Skeletal muscle tissue (tissue), 5 donors: ENCODE measurements around the gene LMOD1. TPM values are rescaled to one million over a fixed set of nuclear protein-coding genes. Genes with fewer than 3 reads are reported as not detected.

ENCODE experiments used
- H3K27ac ChIP-seq: one replicate; pipeline ENCODE4 v1.7.0; 2013; ENCODE audit warnings: mild to moderate bottlenecking, low read depth, low read length, inconsistent platforms
- H3K27me3 ChIP-seq, 3 donors: one replicate each; pipeline ENCODE4 v1.7.0; 2013; ENCODE audit warnings: low read length in 3 of 3; ENCODE audit not compliant: control insufficient read depth in 3 of 3, insufficient read depth in 3 of 3
- H3K36me3 ChIP-seq, 3 donors: one replicate each; pipeline ENCODE4 v1.7.0; 2013; ENCODE audit warnings: low read length in 3 of 3; ENCODE audit not compliant: control insufficient read depth in 3 of 3, insufficient read depth in 3 of 3
- H3K4me1 ChIP-seq, 3 donors: one replicate each; pipeline ENCODE4 v1.7.0; 2013; ENCODE audit warnings: low read length in 3 of 3, mild to moderate bottlenecking in 3 of 3; ENCODE audit not compliant: control insufficient read depth in 3 of 3, insufficient read depth in 3 of 3
- H3K4me3 ChIP-seq, 3 donors: one replicate each; pipeline ENCODE4 v1.7.0; 2013; ENCODE audit warnings: low read length in 3 of 3
- H3K9ac ChIP-seq, 3 donors: one replicate each; pipeline ENCODE4 v1.7.0; 2013; ENCODE audit warnings: low read length in 3 of 3, mild to moderate bottlenecking in 3 of 3, moderate library complexity in 2 of 3, low read depth in 1 of 3
- H3K9me3 ChIP-seq, 3 donors: one replicate each; pipeline ENCODE4 v1.7.0; 2013; ENCODE audit warnings: low read length in 3 of 3; ENCODE audit not compliant: control insufficient read depth in 3 of 3
- small RNA-seq: library from RNA; depleted of rRNA; stranded (forward); fragments of <200 nt; gene quantifications from one replicate; pipeline ENCODE3, GENCODE V24; 2014
- total RNA-seq: library from RNA; depleted of rRNA; stranded (reverse); fragments of >200 nt; gene quantifications from one replicate; pipeline ENCODE4 v1.2.3, GENCODE V29; 2014
- donor health status: Osteomylitis.

LMOD1 gene
- total RNA-seq, 1 donor from 2014 or later: 15.1 TPM

DNA sequence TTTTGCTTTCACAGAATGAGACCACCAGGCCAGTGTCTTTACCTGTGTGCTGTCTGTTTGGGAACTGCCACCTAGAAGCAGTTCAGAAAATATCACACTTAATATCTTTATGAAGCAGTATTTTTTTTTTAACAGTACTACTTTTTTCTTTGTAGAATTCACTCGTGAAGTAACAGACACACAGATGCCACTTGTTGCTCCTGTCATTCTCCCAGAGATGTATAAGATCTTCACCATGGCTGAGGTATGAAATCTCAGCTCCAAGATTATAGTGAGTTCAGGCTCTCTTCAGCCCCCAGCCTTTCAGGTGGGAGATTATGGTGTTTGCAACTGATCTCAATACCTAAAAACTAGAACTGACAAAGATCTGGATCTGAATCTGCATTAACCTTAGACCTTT, 94.4 kb downstream of the LMOD1 start:
- Histone ChIP-seq H3K27ac (no peak overlapping the region), H3K4me1 (peaks cover 5% of the 10 kb centered on the region in 3 donors), H3K36me3 (peaks cover 27 to 67% (median 52%) of the 10 kb centered on the region in 3 donors), H3K4me3 (no peak overlapping the region), H3K9ac (no peak overlapping the region), H3K27me3 (no peaks in the 10 kb centered on the region), H3K9me3 (no peaks in the 10 kb centered on the region)

DNA sequence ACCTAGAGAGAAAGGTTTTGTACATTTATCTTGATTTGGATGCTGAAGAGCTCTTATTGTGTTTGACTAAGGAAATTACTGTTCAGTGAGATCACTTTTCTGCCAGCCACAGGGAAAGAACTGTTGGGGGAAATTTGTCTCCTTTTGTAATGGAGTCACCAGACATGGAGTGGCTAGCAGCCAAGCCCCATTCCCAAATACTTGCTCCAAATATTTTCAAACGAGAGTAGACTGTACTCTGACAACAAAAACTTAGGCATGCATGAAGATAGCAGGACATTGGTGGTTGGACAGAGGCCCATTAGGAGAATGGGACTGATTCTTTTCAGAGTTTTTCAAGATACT, 96.3 kb downstream of the LMOD1 start:
- no peaks in the 10 kb centered on the region for H3K9me3 ChIP-seq
- H3K4me3 ChIP-seq: no peak overlapping the region
- no peaks in the 10 kb centered on the region for H3K27me3 ChIP-seq
- H3K36me3 ChIP-seq: peaks cover 20 to 49% (median 37%) of the 10 kb centered on the region in 3 donors
- no peak overlapping the region for H3K9ac ChIP-seq
- peaks cover 5 to 8% (median 7%) of the 10 kb centered on the region in 3 donors for H3K4me1 ChIP-seq
- no peak overlapping the region for H3K27ac ChIP-seq

DNA sequence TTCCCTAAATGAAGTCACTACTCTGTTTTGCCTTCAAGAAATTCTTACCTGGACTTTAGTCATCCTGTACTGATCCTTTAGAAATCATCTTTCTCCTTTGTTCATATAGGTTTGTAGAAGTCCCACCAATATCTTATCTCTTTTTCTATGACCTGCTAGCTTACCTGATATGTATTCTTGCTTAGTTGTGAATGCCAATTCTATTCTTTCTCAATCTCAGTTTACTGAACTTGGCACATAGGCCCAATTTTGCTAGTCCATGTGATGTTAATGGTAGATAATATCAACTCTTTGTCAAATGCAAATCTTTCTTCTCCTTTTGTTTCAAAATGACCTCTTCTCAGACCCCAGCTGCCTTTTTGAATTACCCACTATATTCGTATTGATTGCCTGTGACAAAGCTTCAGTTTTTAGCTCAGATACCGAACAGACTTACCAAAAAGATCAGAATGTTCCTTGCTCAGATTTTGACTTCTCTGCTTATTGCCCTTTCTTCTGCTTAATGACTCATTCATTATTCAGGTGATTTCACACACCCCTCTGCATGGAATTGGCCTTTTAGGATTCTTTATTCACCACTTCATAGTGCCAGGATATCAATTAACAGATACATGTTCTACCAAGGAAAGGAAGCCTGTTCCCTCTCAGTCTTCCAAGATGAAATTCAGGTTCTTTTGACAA, 96.8 kb downstream of the LMOD1 start:
- Histone ChIP-seq H3K27me3 (no peaks in the 10 kb centered on the region), H3K36me3 (peaks cover 17 to 44% (median 33%) of the 10 kb centered on the region in 3 donors), H3K4me1 (peaks cover 5 to 8% (median 7%) of the 10 kb centered on the region in 3 donors), H3K9me3 (no peaks in the 10 kb centered on the region), H3K9ac (no peak overlapping the region), H3K27ac (no peak overlapping the region), H3K4me3 (no peak overlapping the region)

DNA sequence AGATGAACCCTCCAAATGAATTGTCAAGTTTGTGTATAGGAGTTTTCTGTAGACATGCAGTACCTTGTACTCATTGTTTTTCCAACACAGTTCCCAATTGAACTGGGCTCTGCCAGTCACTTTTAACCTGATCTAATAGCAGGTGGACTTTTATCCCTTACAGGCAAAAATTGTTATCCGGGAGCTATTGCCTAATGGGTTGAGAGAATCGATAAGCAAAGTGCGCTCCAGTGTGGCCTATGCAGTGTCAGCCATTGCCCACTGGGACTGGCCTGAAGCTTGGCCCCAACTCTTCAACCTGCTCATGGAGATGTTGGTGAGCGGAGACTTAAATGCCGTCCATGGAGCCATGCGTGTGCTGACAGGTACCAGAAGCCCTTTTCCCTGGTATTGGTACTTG, 98.1 kb downstream of the LMOD1 start:
- H3K9me3 ChIP-seq: no peaks in the 10 kb centered on the region
- no peak overlapping the region for H3K4me3 ChIP-seq
- H3K36me3 ChIP-seq: peaks cover 16 to 35% (median 22%) of the 10 kb centered on the region in 3 donors
- no peak overlapping the region for H3K9ac ChIP-seq
- no peak overlapping the region for H3K27ac ChIP-seq
- no peaks in the 10 kb centered on the region for H3K27me3 ChIP-seq
- H3K4me1 ChIP-seq: peaks cover 5 to 8% (median 7%) of the 10 kb centered on the region in 3 donors

DNA sequence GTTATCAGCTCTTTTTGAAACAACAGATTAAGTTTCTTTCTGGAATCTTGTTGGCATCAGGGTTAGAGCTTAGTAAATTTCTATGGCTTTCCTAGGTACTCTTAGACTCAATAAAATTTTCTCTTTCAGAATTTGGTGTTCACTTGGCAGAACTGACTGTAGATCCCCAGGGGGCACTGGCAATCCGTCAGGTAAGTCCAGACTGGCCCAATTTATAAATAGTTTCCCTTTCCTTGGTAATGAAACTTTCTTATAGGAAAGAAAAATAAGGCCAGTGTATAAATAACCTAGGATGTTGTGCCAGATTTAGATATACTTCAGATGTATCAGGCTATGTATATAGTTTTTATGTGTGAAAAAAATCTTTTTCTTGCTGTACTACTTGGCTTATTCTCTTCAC, 99.2 kb downstream of the LMOD1 start:
- peaks cover 8 to 26% (median 16%) of the 10 kb centered on the region in 3 donors for H3K36me3 ChIP-seq
- H3K9ac ChIP-seq: no peak overlapping the region
- peaks cover 7 to 18% (median 10%) of the 10 kb centered on the region in 3 donors for H3K4me1 ChIP-seq
- no peaks in the 10 kb centered on the region for H3K27me3 ChIP-seq
- H3K4me3 ChIP-seq: no peak overlapping the region
- H3K9me3 ChIP-seq: no peaks in the 10 kb centered on the region
- H3K27ac ChIP-seq: no peak overlapping the region

Small RNA genes within 50 kb of the gene (small RNA-seq; reads per million reads assigned to genes)
- not detected for gene MIR6739
- gene RF00156: not detected

Other genes with a start within 250 kb of the LMOD1 start
- gene IPO9, start 117.4 kb downstream of the LMOD1 start, total RNA-seq: 19.3 TPM
- 50.1 TPM for gene SHISA4, start 57.6 kb downstream of the LMOD1 start, total RNA-seq
- 25.1 TPM for gene TIMM17A, start 9.0 kb upstream of the LMOD1 start, total RNA-seq
- 14.6 TPM for gene RNPEP, start 36.1 kb upstream of the LMOD1 start, total RNA-seq
- not detected for gene ELF3, start 64.0 kb upstream of the LMOD1 start, total RNA-seq
- gene GPR37L1, start 176.4 kb upstream of the LMOD1 start, total RNA-seq: under 0.01 TPM
- 12.5 TPM for gene ARL8A, start 198.2 kb upstream of the LMOD1 start, total RNA-seq
- gene PTPN7, start 214.1 kb upstream of the LMOD1 start, total RNA-seq: 0.52 TPM
- gene LGR6, start 247.3 kb upstream of the LMOD1 start, total RNA-seq: 0.52 TPM